HG02610 (cell line): ENCODE results near the gene USP4.
"Not testable (repeated sequence)": the region's sequence is repeated elsewhere in the genome, so short reads cannot be mapped to it uniquely, and the experiment has no call there.

ENCODE experiments used
- ATAC-seq: cut with Tn5 transposase; IDR thresholded peaks from one replicate; pipeline ENCODE4 v1.9.1; 2021; ENCODE audit warnings: mild to moderate bottlenecking, moderate library complexity; ENCODE audit not compliant: unreplicated experiment

Gene USP4

GRCh38 chr3:49351521-49352011 lies 11.7 kb upstream of the USP4 start:
- no peak for ATAC-seq

- ATAC-seq = no peak
Observed at GRCh38 chr3:49349348-49350114, 9.7 kb upstream of the USP4 start.

- ATAC-seq = not testable (repeated sequence)
Observed at GRCh38 chr3:49348361-49348760, 8.5 kb upstream of the USP4 start.

GRCh38 chr3:49346797-49347251 lies 7.0 kb upstream of the USP4 start:
- no peak for ATAC-seq

GRCh38 chr3:49343163-49343562 lies 3.3 kb upstream of the USP4 start:
- no peak for ATAC-seq

- no peak for ATAC-seq
Observed at GRCh38 chr3:49341996-49342395, 2.1 kb upstream of the USP4 start.

GRCh38 chr3:49339581-49339940 lies 292 bp downstream of the USP4 start:
- ATAC-seq = no peak

- ATAC-seq = no peak
Observed at GRCh38 chr3:49333916-49334633, 5.8 kb downstream of the USP4 start.

GRCh38 chr3:49333091-49333490 lies 6.8 kb downstream of the USP4 start:
- ATAC-seq = no peak

- ATAC-seq = no peak
Observed at GRCh38 chr3:49329186-49329585, 10.7 kb downstream of the USP4 start.

- ATAC-seq = not testable (repeated sequence)
Observed at GRCh38 chr3:49328350-49328749, 11.5 kb downstream of the USP4 start.

- no peak for ATAC-seq
Observed at GRCh38 chr3:49327485-49327884, 12.4 kb downstream of the USP4 start.

- no peak for ATAC-seq
Observed at GRCh38 chr3:49324768-49325167, 15.1 kb downstream of the USP4 start.

- ATAC-seq = no peak
Observed at GRCh38 chr3:49316696-49317457, 23.0 kb downstream of the USP4 start.

- no peak for ATAC-seq
Observed at GRCh38 chr3:49313896-49314688, 25.8 kb downstream of the USP4 start.

GRCh38 chr3:49311283-49311682 lies 28.6 kb downstream of the USP4 start:
- ATAC-seq = no peak

GRCh38 chr3:49310677-49311076 lies 29.2 kb downstream of the USP4 start:
- ATAC-seq = no peak

- no peak for ATAC-seq
Observed at GRCh38 chr3:49305608-49306007, 34.2 kb downstream of the USP4 start.

GRCh38 chr3:49302613-49303012 lies 37.2 kb downstream of the USP4 start:
- ATAC-seq = no peak

GRCh38 chr3:49300595-49300994 lies 39.3 kb downstream of the USP4 start:
- no peak for ATAC-seq

- no peak for ATAC-seq
Observed at GRCh38 chr3:49298511-49298910, 41.3 kb downstream of the USP4 start.
